K562 (cell line): ENCODE data around the gene HECW1. TPM values are rescaled to one million over a fixed set of nuclear protein-coding genes. Genes with fewer than 3 reads are reported as not detected.

Experiments used
- ATAC-seq: fragments of 200-7000 bp; cut with Tn5 transposase; 3 replicates; pipeline ENCODE4 v1.9.1; 2020; ENCODE audit warnings: moderate library complexity
- BruUV-seq: library from RNA; stranded (reverse); fragments of 400-500 nt; replicated peaks from 2 replicates; lab custom pipeline; 2021; lab: Mats Ljungman, UMichigan
- CTCF ChIA-PET: fragments of 300-600 bp; formaldehyde crosslinking; extraction: SDS; loops from one replicate; lab custom pipeline; 2021; ENCODE audit warnings: low intra/inter-chr PET ratio; lab: Yijun Ruan, JAX
- POLR2A ChIA-PET: fragments of 300-600, 350-650 bp; sonication (Branson Sonifier 250); formaldehyde crosslinking; extraction: SDS; loops from one replicate; lab custom pipeline; 2021; ENCODE audit warnings: antibody characterized with exemption, inconsistent platforms; lab: Yijun Ruan, JAX
- DNase-seq, 4 experiments: peaks; one replicate each; pipeline versions ENCODE4 v3.0.0 to v3.0.0-alpha.2; 2011 to 2018; ENCODE audit warnings: low spot score in 3 of 4, mixed read lengths in 3 of 4; ENCODE audit errors: extremely low read depth in 1 of 4
- FAIRE-seq: peaks from 2 replicates; lab custom pipeline; 2011; peaks lifted over from hg19 to GRCh38; lab: Jason Lieb, UNC
- H2AFZ ChIP-seq: 2 replicates; pipeline ENCODE4 v1.6.0; 2011; ENCODE audit warnings: low read depth, low read length, control low read depth, inconsistent platforms
- H3K27ac ChIP-seq: fragments of 200-600 bp; 3 replicates; pipeline ENCODE4 v1.8.0; 2011; ENCODE audit warnings: low read depth, mild to moderate bottlenecking, control low read depth, inconsistent platforms, low read length, moderate library complexity, mixed read lengths; ENCODE audit errors: extremely low read depth
- H3K27me3 ChIP-seq, 2 experiments: fragments of 300-600 bp in 1 of 2; 2 replicates in 1 of 2; 3 replicates in 1 of 2; pipeline versions ENCODE4 v1.6.0 to v1.8.0; 2011; ENCODE audit warnings: inconsistent platforms in 2 of 2, low read length in 2 of 2, mild to moderate bottlenecking in 1 of 2, mixed read lengths in 1 of 2, moderate library complexity in 1 of 2; ENCODE audit not compliant: control insufficient read depth in 2 of 2, insufficient read depth in 2 of 2
- H3K36me3 ChIP-seq: fragments of 300-600 bp; 3 replicates; pipeline ENCODE4 v1.8.0; 2011; ENCODE audit warnings: mild to moderate bottlenecking, low read length, inconsistent platforms; ENCODE audit not compliant: control insufficient read depth, insufficient read depth
- H3K4me1 ChIP-seq, 2 experiments: fragments of 200-600 bp in 1 of 2; replicated peaks in 1 of 2; 2 replicates in 1 of 2; 3 replicates in 1 of 2; pipeline versions ENCODE4 v1.5.1 to v1.8.0; 2011; ENCODE audit warnings: inconsistent platforms in 2 of 2, low read length in 2 of 2, mild to moderate bottlenecking in 1 of 2, mixed read lengths in 1 of 2, moderate library complexity in 1 of 2; ENCODE audit not compliant: control insufficient read depth in 2 of 2, insufficient read depth in 2 of 2
- H3K4me2 ChIP-seq: 2 replicates; pipeline ENCODE4 v1.6.1; 2011; ENCODE audit warnings: low read length, control low read depth, inconsistent platforms, mixed read lengths; ENCODE audit not compliant: insufficient read depth
- H3K4me3 ChIP-seq: fragments of 200-600 bp; sonication (generic), shearing (Covaris generic); 2 replicates; pipeline ENCODE4 v1.5.1; 2016; ENCODE audit warnings: control low read depth, inconsistent platforms
- H3K79me2 ChIP-seq: fragments of 200-600 bp; 3 replicates; pipeline ENCODE4 v1.8.0; 2011; ENCODE audit warnings: low read length, inconsistent platforms; ENCODE audit not compliant: control insufficient read depth, insufficient read depth
- H3K9ac ChIP-seq, 2 experiments: 2 replicates each; pipeline versions ENCODE4 v1.6.0 to v1.6.1; 2011; ENCODE audit warnings: low read depth in 2 of 2, low read length in 2 of 2, control low read depth in 1 of 2, inconsistent platforms in 1 of 2, mild to moderate bottlenecking in 1 of 2, mixed read lengths in 1 of 2; ENCODE audit not compliant: insufficient read depth in 1 of 2
- H3K9me1 ChIP-seq: one replicate; pipeline ENCODE4 v1.6.0; 2011; ENCODE audit warnings: inconsistent platforms, mild to moderate bottlenecking, low read length, moderate library complexity; ENCODE audit not compliant: control insufficient read depth, insufficient read depth
- H3K9me3 ChIP-seq: replicated peaks from 2 replicates; pipeline ENCODE4 v1.5.1; 2011; ENCODE audit warnings: low read depth, low read length, inconsistent platforms; ENCODE audit not compliant: control insufficient read depth, insufficient read depth
- H4K20me1 ChIP-seq: replicated peaks from 2 replicates; pipeline ENCODE4 v1.6.1; 2011; ENCODE audit warnings: low read length, inconsistent platforms, mixed read lengths; ENCODE audit not compliant: control insufficient read depth, insufficient read depth
- ARID1B ChIP-seq: fragments of 450-650 bp; IDR thresholded peaks from 2 replicates; pipeline ENCODE4 v1.6.1; 2016; ENCODE audit warnings: antibody characterized with exemption, mild to moderate bottlenecking, inconsistent platforms
- ARNT ChIP-seq, 2 experiments: fragments of 450-650 bp; IDR thresholded peaks; 2 replicates each; pipeline ENCODE4 v1.6.1; 2016; ENCODE audit warnings: mild to moderate bottlenecking in 1 of 2
- EHMT2 ChIP-seq: fragments of 450-650 bp; IDR thresholded peaks from 2 replicates; pipeline ENCODE4 v1.6.1; 2018; ENCODE audit warnings: antibody characterized with exemption
- ESRRB ChIP-seq: fragments of 250-450 bp; sonication (Bioruptor Pico); IDR thresholded peaks from 2 replicates; pipeline ENCODE4 v1.5.0; 2020; ENCODE audit warnings: mild to moderate bottlenecking, moderate library complexity, borderline replicate concordance
- FOXJ3 ChIP-seq: sonication (generic); formaldehyde crosslinking; IDR thresholded peaks from 2 replicates; pipeline ENCODE4 v1.4.0; 2020; ENCODE audit warnings: mild to moderate bottlenecking, missing genetic modification reagents
- ILF3 ChIP-seq: fragments of 450-650 bp; IDR thresholded peaks from 2 replicates; pipeline ENCODE4 v1.6.1; 2018; ENCODE audit warnings: antibody characterized with exemption, mild to moderate bottlenecking, moderate library complexity, borderline replicate concordance
- MTA1 ChIP-seq: fragments of 450-650 bp; IDR thresholded peaks from 2 replicates; pipeline ENCODE4 v1.6.1; 2017; ENCODE audit warnings: borderline replicate concordance
- NCOA4 ChIP-seq: fragments of 450-650 bp; IDR thresholded peaks from 2 replicates; pipeline ENCODE4 v1.6.1; 2018; ENCODE audit warnings: mild to moderate bottlenecking; ENCODE audit not compliant: partially characterized antibody
- PCBP2 ChIP-seq: fragments of 200-400 bp; formaldehyde crosslinking; IDR thresholded peaks from 2 replicates; pipeline ENCODE4 v1.6.1; 2018; ENCODE audit warnings: low read length, low read depth, mild to moderate bottlenecking, moderate library complexity; ENCODE audit not compliant: poor library complexity, severe bottlenecking
- SNRNP70 ChIP-seq: fragments of 200-400 bp; formaldehyde crosslinking; optimal IDR thresholded peaks from 2 replicates; pipeline ENCODE3; 2017; ENCODE audit warnings: low read depth, low read length
- TAF9B ChIP-seq: fragments of 450-650 bp; IDR thresholded peaks from 2 replicates; pipeline ENCODE4 v1.6.1; 2018; ENCODE audit warnings: mild to moderate bottlenecking; ENCODE audit not compliant: partially characterized antibody
- TCF3 ChIP-seq: sonication (generic); formaldehyde crosslinking; IDR thresholded peaks from 2 replicates; pipeline ENCODE4 v1.4.0; 2020; ENCODE audit warnings: mild to moderate bottlenecking, missing genetic modification reagents
- TGIF2 ChIP-seq: sonication (generic); formaldehyde crosslinking; IDR thresholded peaks from 2 replicates; pipeline ENCODE4 v1.8.1; 2022; ENCODE audit warnings: mild to moderate bottlenecking, missing genetic modification reagents, moderate library complexity
- WGBS: fragments of 100-300 bp; shearing (Covaris generic); methylation state at CpG from one replicate; pipeline ENCODE4 v1.1.6; 2016; ENCODE audit warnings: low coverage, mixed read lengths; ENCODE audit not compliant: insufficient coverage; ENCODE audit errors: missing lambda C conversion rate; 5-methylcytosine and 5-hydroxymethylcytosine counted together
- in situ Hi-C: fragments of 300-500 bp; cut with MboI; formaldehyde crosslinking; loops from 4 replicates; pipeline ENCODE4 v1.15.0; 2018; ENCODE audit warnings: inconsistent platforms, mixed read lengths
- intact Hi-C: fragments of 100-400 bp; cut with micrococcal nuclease; formaldehyde crosslinking; loops from 2 replicates; pipeline ENCODE4 v1.14.2; 2022
- polyA plus RNA-seq, 8 experiments: library from polyadenylated mRNA; depleted of rRNA in 4 of 8; stranded (reverse) in 5 of 8; unstranded in 3 of 8; fragments of >200 nt; fragmentation: Nextera tagmentation in 2 of 8; fragmentation: Illumina TruSeq in 1 of 8; extraction: Ambion mirVana in 2 of 8; extraction: Trizol in 1 of 8; gene quantifications; 2 replicates each; pipeline versions ENCODE4 v1.2.1 to v1.2.3, GENCODE V29; 2011 to 2014; ENCODE audit warnings: inconsistent platforms in 1 of 8, missing spikeins in 1 of 8
- total RNA-seq, 7 experiments: library from RNA; depleted of rRNA in 6 of 7; stranded (reverse); fragments of >200 nt in 6 of 7; fragmentation: Illumina TruSeq in 2 of 7; extraction: Trizol in 2 of 7; gene quantifications; 2 replicates each; pipeline versions ENCODE4 v1.2.1 to v1.2.3, GENCODE V29; 2011 to 2021; ENCODE audit warnings: low replicate concordance in 1 of 7
- TF ChIP-seq, protein P1 (sequence below): fragments of 150-350 bp; IDR thresholded peaks from 2 replicates; pipeline ENCODE4 v1.6.1; 2014; ENCODE audit warnings: low read depth, mild to moderate bottlenecking, low read length, borderline replicate concordance
- TF ChIP-seq, protein P2 (sequence below), 2 experiments: fragments of 200-800 bp in 1 of 2; sonication (Bioruptor generic) in 1 of 2; sonication (generic) in 1 of 2; formaldehyde crosslinking in 1 of 2; IDR thresholded peaks in 1 of 2; conservative IDR thresholded peaks in 1 of 2; 2 replicates each; pipeline versions ENCODE4 v1.5.0 to v1.6.1; 2016 to 2020; ENCODE audit warnings: missing compliant biosample characterization in 1 of 2, missing genetic modification characterization in 1 of 2, missing genetic modification reagents in 1 of 2
- TF ChIP-seq, protein P3 (sequence below): fragments of 450-650 bp; IDR thresholded peaks from 2 replicates; pipeline ENCODE4 v1.6.1; 2016; ENCODE audit warnings: missing biosample characterization, missing genetic modification characterization

Gene HECW1
- total and polyA plus RNA-seq, 9 of the 15 experiments (the other 6 are each of a cell fraction or from before 2014, with no cell fraction given): 0.07 to 0.31 (median 0.13) TPM; not detected in 4

DNA sequence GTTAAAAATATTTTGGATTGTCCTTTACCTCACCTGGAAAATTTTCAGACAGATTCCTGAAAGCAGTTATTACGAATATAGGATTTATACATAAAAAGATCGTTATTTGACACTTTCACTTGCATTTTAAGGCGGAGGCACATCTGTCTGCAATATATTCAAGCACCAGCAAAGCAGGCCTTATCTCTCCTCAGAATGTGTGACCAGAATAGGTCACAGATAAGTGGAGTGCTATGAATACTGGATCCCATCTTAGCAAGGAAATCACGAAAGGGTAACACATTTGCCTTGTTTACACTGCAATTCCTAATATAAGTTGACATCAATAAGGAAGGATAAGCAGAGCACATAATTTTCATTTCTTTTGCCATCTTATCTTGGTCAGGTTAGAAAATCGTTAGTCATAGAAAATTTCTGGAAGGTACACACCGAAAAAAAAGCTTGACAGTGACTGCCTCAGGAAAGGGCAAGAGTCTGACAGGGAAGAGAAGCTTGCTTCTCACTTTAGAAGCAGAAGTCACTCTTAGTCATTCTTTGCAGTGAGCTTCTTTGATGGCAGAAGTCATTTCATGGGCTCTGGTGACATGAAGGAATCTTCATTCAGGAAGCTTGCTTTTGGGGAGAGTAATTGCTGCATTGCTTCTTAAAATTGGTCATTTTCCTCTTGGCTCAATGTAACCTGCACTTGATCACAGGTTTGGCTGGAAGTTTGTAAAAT, 372.4 kb downstream of the HECW1 start:
- no TSS peak for BruUV-seq
- peaks cover 4 to 20% of the 10 kb centered on the region in 2 experiments; a peak in 4 of 5 replicates for H3K27me3 ChIP-seq
- 0% methylated on average over 6 of the region's 6 CpGs for WGBS
- no peak overlapping the region for H3K4me2 ChIP-seq
- no peak overlapping the region for H2AFZ ChIP-seq
- no peak overlapping the region for H3K4me3 ChIP-seq
- no peaks in the 10 kb centered on the region; a peak in 1 of 5 replicates for H3K4me1 ChIP-seq
- DNase-seq (peak in 1 of 4 experiments; percentile 11), FAIRE-seq (no peak), ATAC-seq (peak; percentile 60; the same call in 2 of the 3 replicates)
- H4K20me1 ChIP-seq: no peaks in the 10 kb centered on the region
- no peaks in the 10 kb centered on the region for H3K9me3 ChIP-seq
- no peaks in the 10 kb centered on the region for H3K79me2 ChIP-seq
- H3K27ac ChIP-seq: no peak overlapping the region
- H3K36me3 ChIP-seq: no peaks in the 10 kb centered on the region
- intact Hi-C loops: no loop called here
- H3K9me1 ChIP-seq: no peaks in the 10 kb centered on the region
- ChIA-PET CTCF (no interaction called here), POLR2A (interaction anchor here (0.5 kb wide), 1 partner anchor 11 kb away, joined by 3 read pairs; no protein-coding TSS in a partner anchor)
- in situ Hi-C loops: no loop called here
- no peak overlapping the region for H3K9ac ChIP-seq
- no peak for TF ChIP-seq NCOA4
- TF ChIP-seq, protein P1, sequence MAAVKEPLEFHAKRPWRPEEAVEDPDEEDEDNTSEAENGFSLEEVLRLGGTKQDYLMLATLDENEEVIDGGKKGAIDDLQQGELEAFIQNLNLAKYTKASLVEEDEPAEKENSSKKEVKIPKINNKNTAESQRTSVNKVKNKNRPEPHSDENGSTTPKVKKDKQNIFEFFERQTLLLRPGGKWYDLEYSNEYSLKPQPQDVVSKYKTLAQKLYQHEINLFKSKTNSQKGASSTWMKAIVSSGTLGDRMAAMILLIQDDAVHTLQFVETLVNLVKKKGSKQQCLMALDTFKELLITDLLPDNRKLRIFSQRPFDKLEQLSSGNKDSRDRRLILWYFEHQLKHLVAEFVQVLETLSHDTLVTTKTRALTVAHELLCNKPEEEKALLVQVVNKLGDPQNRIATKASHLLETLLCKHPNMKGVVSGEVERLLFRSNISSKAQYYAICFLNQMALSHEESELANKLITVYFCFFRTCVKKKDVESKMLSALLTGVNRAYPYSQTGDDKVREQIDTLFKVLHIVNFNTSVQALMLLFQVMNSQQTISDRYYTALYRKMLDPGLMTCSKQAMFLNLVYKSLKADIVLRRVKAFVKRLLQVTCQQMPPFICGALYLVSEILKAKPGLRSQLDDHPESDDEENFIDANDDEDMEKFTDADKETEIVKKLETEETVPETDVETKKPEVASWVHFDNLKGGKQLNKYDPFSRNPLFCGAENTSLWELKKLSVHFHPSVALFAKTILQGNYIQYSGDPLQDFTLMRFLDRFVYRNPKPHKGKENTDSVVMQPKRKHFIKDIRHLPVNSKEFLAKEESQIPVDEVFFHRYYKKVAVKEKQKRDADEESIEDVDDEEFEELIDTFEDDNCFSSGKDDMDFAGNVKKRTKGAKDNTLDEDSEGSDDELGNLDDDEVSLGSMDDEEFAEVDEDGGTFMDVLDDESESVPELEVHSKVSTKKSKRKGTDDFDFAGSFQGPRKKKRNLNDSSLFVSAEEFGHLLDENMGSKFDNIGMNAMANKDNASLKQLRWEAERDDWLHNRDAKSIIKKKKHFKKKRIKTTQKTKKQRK: no peak
- no peak for TF ChIP-seq TAF9B
- no peak for TF ChIP-seq FOXJ3 (CRISPR knock-in tag)
- no peak for TF ChIP-seq TGIF2 (CRISPR knock-in tag)
- TF ChIP-seq, protein P2, sequence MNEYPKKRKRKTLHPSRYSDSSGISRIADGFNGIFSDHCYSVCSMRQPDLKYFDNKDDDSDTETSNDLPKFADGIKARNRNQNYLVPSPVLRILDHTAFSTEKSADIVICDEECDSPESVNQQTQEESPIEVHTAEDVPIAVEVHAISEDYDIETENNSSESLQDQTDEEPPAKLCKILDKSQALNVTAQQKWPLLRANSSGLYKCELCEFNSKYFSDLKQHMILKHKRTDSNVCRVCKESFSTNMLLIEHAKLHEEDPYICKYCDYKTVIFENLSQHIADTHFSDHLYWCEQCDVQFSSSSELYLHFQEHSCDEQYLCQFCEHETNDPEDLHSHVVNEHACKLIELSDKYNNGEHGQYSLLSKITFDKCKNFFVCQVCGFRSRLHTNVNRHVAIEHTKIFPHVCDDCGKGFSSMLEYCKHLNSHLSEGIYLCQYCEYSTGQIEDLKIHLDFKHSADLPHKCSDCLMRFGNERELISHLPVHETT (CRISPR knock-in tag; conservative IDR thresholded peaks at IDR 0.05 in 1 of 2, IDR thresholded peaks at IDR 0.05 in 1 of 2): no peak
- no peak for TF ChIP-seq EHMT2
- TF ChIP-seq TCF3 (CRISPR knock-in tag): peak; percentile 28; the same call in 1 of the 2 replicates
- TF ChIP-seq ESRRB (CRISPR knock-in tag): no peak
- 0 out of 2 replicates have a peak, but pooled peaks have one; percentile 11 for TF ChIP-seq ARID1B
- TF ChIP-seq PCBP2: no peak
- TF ChIP-seq, protein P3, sequence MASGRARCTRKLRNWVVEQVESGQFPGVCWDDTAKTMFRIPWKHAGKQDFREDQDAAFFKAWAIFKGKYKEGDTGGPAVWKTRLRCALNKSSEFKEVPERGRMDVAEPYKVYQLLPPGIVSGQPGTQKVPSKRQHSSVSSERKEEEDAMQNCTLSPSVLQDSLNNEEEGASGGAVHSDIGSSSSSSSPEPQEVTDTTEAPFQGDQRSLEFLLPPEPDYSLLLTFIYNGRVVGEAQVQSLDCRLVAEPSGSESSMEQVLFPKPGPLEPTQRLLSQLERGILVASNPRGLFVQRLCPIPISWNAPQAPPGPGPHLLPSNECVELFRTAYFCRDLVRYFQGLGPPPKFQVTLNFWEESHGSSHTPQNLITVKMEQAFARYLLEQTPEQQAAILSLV (tag): no peak
- TF ChIP-seq SNRNP70: no peak
- no peak for TF ChIP-seq ILF3
- TF ChIP-seq MTA1: no peak
- no peak for TF ChIP-seq ARNT (IDR thresholded peaks at IDR 0.05)
